ENCODE results near the gene RNLS.

Gene RNLS

DNA sequence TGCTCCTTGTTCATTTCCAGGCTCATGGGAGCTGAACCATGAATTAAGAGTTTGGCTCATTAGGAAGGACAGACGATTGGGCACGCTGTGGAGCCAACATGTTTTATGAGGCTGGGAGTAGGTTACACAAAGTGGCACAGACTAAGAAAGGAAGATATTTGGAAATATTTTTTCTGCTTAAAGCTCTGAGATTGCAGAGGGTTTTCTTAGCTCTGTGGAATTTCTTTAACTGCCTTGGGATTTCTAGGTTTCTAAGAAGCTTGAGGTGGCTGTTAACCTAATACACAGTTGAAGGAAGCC is 344.6 kb downstream of the RNLS start:
- DNase-seq (ENCODE audit: low spot score in 2 of 2) (no peak), ATAC-seq (no peak)
- Mint-ChIP-seq H3K4me3 (no peak overlapping the region), H3K36me3 (no peaks in the 10 kb centered on the region), H3K4me1 (no peaks in the 10 kb centered on the region), H3K9me3 (no peaks in the 10 kb centered on the region), H3K27ac (no peak overlapping the region)

GRCh38 chr10:88237896-88238614 is 345.1 kb downstream of the RNLS start:
- H3K4me1 Mint-ChIP-seq, result no peaks in the 10 kb centered on the region
- H3K4me3 Mint-ChIP-seq, result no peak overlapping the region
- no peaks in the 10 kb centered on the region for H3K36me3 Mint-ChIP-seq
- DNase-seq (ENCODE audit: low spot score in 2 of 2) (no peak), ATAC-seq (no peak)
- H3K27ac Mint-ChIP-seq, result no peak overlapping the region
- no peaks in the 10 kb centered on the region for H3K9me3 Mint-ChIP-seq

DNA sequence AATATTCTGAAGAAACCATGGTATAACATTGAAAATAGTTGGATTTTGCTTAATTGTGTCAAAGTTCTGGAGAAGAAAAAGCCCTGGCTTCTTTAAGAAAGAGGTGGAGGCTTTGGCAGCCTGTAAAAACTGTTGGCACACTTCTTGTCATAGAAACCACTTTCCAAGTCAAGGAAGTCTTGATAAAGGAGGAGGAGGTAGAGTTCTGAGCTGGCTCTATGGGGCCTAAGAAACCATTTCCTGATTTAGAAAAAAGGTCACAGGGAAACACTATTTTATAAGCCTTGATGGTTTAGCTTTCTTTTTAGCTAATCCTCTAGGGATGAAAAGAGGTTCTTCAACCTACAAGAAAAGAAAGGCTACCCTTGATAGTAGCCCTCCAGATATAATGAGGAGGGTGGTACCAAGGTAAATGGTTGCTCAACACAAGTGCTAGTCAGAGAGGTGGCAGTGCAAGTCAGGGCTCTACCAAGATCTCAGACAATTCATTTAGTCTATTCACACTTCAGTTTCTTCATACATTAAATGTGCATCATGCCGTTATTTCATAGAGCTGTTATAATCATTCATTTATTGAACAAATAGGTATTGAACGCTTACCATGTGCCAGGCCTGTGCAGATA is 346.9 kb downstream of the RNLS start:
- no peaks in the 10 kb centered on the region for H3K9me3 Mint-ChIP-seq
- H3K36me3 Mint-ChIP-seq, result no peaks in the 10 kb centered on the region
- DNase-seq (ENCODE audit: low spot score in 2 of 2) (no peak), ATAC-seq (no peak)
- H3K4me3 Mint-ChIP-seq, result no peak overlapping the region
- H3K4me1 Mint-ChIP-seq, result no peaks in the 10 kb centered on the region
- no peak overlapping the region for H3K27ac Mint-ChIP-seq

GRCh38 chr10:88234297-88234696 is 348.8 kb downstream of the RNLS start:
- no peak for DNase-seq (ENCODE audit: low spot score in 2 of 2)
- ATAC-seq, result no peak
- H3K9me3 Mint-ChIP-seq, result no peaks in the 10 kb centered on the region
- no peaks in the 10 kb centered on the region for H3K4me1 Mint-ChIP-seq
- no peak overlapping the region for H3K4me3 Mint-ChIP-seq
- H3K36me3 Mint-ChIP-seq, result no peaks in the 10 kb centered on the region
- H3K27ac Mint-ChIP-seq, result no peak overlapping the region

GRCh38 chr10:88233870-88234269 is 349.2 kb downstream of the RNLS start:
- Mint-ChIP-seq H3K27ac (no peak overlapping the region), H3K4me1 (peaks cover under 1% of the 10 kb centered on the region), H3K36me3 (no peaks in the 10 kb centered on the region), H3K4me3 (no peak overlapping the region), H3K9me3 (no peaks in the 10 kb centered on the region)
- DNase-seq (ENCODE audit: low spot score in 2 of 2) (no peak), ATAC-seq (no peak)

DNA sequence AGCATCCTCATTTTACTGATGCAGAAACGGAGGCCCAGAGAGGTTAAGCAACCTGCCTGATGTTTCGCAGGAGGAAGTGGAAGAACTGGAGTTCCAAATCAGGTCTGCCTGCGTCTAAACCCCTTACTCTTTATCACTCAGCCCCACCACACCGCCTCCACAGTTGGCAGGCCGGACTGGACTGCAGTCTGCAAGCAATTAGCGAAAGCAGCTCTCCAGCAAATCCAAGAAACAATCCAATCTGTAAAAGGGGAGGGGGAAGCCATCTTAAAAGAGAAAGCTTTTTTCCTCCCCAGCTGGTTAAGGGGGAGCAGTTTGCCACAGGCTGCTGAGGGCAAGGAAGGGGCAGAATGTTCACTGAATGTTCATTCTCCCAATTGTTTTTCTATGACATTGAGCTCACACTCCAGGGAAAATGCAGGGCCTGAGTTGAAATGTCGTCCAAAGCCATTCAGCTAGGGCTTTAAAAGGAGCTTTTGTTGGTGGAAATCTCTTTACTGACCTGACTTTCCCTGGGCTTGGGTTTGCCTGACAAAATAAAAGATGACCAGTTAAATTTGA is 350.1 kb downstream of the RNLS start:
- Mint-ChIP-seq H3K9me3 (no peaks in the 10 kb centered on the region), H3K4me3 (no peak overlapping the region), H3K36me3 (no peaks in the 10 kb centered on the region), H3K27ac (no peak overlapping the region), H3K4me1 (peaks cover 8% of the 10 kb centered on the region)
- DNase-seq (ENCODE audit: low spot score in 2 of 2), result no peak
- ATAC-seq, result no peak

GRCh38 chr10:88232029-88232895 is 350.9 kb downstream of the RNLS start:
- Mint-ChIP-seq H3K9me3 (no peaks in the 10 kb centered on the region), H3K36me3 (no peaks in the 10 kb centered on the region), H3K4me3 (no peak overlapping the region), H3K4me1 (peaks cover 8% of the 10 kb centered on the region), H3K27ac (no peak overlapping the region)
- no peak for ATAC-seq
- DNase-seq (ENCODE audit: low spot score in 2 of 2), result no peak

DNA sequence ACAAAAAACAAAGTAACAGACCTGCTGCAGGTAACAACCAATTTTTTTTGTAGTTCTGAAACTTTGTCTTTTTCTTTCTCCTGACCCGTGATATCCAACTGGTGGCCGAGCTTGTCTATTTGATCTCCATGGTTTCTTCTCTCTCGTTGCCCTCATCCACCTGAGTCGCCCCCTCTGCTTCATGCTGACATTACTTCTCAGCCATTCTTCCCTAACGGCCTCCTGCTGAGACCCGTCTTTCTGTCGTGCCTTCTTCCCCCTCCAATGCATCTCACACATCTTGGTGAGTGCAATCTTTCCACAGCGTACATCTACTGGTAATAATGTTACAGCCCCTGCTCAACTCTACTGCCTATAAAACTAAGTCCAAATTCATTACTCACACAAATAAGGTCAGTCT is 352.9 kb downstream of the RNLS start:
- H3K4me3 Mint-ChIP-seq, result no peak overlapping the region
- no peak for ATAC-seq
- peaks cover 8% of the 10 kb centered on the region for H3K4me1 Mint-ChIP-seq
- H3K27ac Mint-ChIP-seq, result no peak overlapping the region
- no peaks in the 10 kb centered on the region for H3K9me3 Mint-ChIP-seq
- no peak for DNase-seq (ENCODE audit: low spot score in 2 of 2)
- H3K36me3 Mint-ChIP-seq, result no peaks in the 10 kb centered on the region

DNA sequence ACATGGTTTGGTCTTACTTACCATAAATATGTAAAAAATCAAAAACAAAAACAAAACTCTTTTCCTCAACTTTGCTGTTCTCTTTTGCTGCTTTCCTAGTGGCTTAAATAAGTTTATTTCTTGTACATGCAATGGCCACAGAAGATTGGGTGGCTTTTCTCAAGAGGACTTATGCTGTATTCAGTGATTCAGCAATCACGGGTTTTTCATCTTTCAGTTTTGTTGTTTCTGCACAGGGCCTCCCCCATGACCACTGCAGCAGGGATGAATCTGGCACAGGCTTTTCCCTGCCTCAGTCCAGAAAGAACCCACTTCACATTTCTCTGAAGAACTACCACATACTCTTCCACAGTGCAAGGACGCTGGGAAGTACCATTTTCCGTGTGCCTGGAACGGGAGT is 355.0 kb downstream of the RNLS start:
- DNase-seq (ENCODE audit: low spot score in 2 of 2), result no peak
- ATAC-seq, result no peak
- peaks cover 8% of the 10 kb centered on the region for H3K4me1 Mint-ChIP-seq
- H3K9me3 Mint-ChIP-seq, result no peaks in the 10 kb centered on the region
- no peak overlapping the region for H3K27ac Mint-ChIP-seq
- H3K36me3 Mint-ChIP-seq, result no peaks in the 10 kb centered on the region
- no peak overlapping the region for H3K4me3 Mint-ChIP-seq

GRCh38 chr10:88227342-88228018 is 355.6 kb downstream of the RNLS start:
- H3K9me3 Mint-ChIP-seq, result no peaks in the 10 kb centered on the region
- H3K27ac Mint-ChIP-seq, result no peak overlapping the region
- peaks cover 8% of the 10 kb centered on the region for H3K4me1 Mint-ChIP-seq
- no peaks in the 10 kb centered on the region for H3K36me3 Mint-ChIP-seq
- no peak for DNase-seq (ENCODE audit: low spot score in 2 of 2)
- no peak overlapping the region for H3K4me3 Mint-ChIP-seq
- no peak for ATAC-seq

GRCh38 chr10:88226891-88227290 is 356.2 kb downstream of the RNLS start:
- peaks cover 8% of the 10 kb centered on the region for H3K4me1 Mint-ChIP-seq
- DNase-seq (ENCODE audit: low spot score in 2 of 2) (no peak), ATAC-seq (no peak)
- no peak overlapping the region for H3K27ac Mint-ChIP-seq
- H3K36me3 Mint-ChIP-seq, result no peaks in the 10 kb centered on the region
- H3K4me3 Mint-ChIP-seq, result no peak overlapping the region
- no peaks in the 10 kb centered on the region for H3K9me3 Mint-ChIP-seq

- no peak overlapping the region for H3K4me3 Mint-ChIP-seq
- no peaks in the 10 kb centered on the region for H3K36me3 Mint-ChIP-seq
- peaks cover 8% of the 10 kb centered on the region for H3K4me1 Mint-ChIP-seq
- no peaks in the 10 kb centered on the region for H3K9me3 Mint-ChIP-seq
- ATAC-seq (no peak), DNase-seq (ENCODE audit: low spot score in 2 of 2) (no peak)
- H3K27ac Mint-ChIP-seq, result no peak overlapping the region
Observed at GRCh38 chr10:88226071-88226659, 357.0 kb downstream of the RNLS start.

Measured in stimulated activated effector memory CD8-positive, alpha-beta T cell treated with anti-CD3 and anti-CD28 coated beads, Interleukin-12 subunit alpha, Interleukin-12 subunit beta, amount 100 ng/mL, for 72 hours (primary cell).